OCI-LY3 (cell line): ENCODE measurements around the gene PHTF2.
A peak's percentile ranks its signal among the peaks of the same experiment; 100 is the strongest.

Source experiments
- H2AFZ ChIP-seq: fragments of 200-600, 300-600 bp; shearing (Covaris generic); 2 replicates; pipeline ENCODE4 v1.6.0; 2014; ENCODE audit warnings: antibody characterized with exemption, low read depth, low read length
- H3K27ac ChIP-seq: fragments of 200-600, 300-600 bp; sonication (generic); 2 replicates; pipeline ENCODE4 v1.5.1; 2014; ENCODE audit warnings: mild to moderate bottlenecking, low read length, moderate library complexity, mixed read lengths
- H3K27me3 ChIP-seq: fragments of 200-600, 300-600 bp; sonication (generic); 2 replicates; pipeline ENCODE4 v1.6.1; 2014; ENCODE audit warnings: low read depth, low read length, mixed read lengths
- H3K36me3 ChIP-seq: fragments of 200-600, 300-600 bp; sonication (generic); replicated peaks from 2 replicates; pipeline ENCODE3; 2014; ENCODE audit warnings: low read depth, low read length, mixed read lengths
- H3K4me1 ChIP-seq: fragments of 300-600, 200-600 bp; sonication (generic); 2 replicates; pipeline ENCODE4 v1.6.1; 2014; ENCODE audit warnings: low read length, mixed read lengths
- H3K4me2 ChIP-seq: fragments of 200-600, 300-600 bp; sonication (generic); 2 replicates; pipeline ENCODE4 v1.6.1; 2014; ENCODE audit warnings: low read length, mixed read lengths
- H3K4me3 ChIP-seq: fragments of 300-600, 200-600 bp; sonication (generic); 2 replicates; pipeline ENCODE4 v1.5.1; 2014; ENCODE audit warnings: antibody characterized with exemption, mild to moderate bottlenecking, low read length, moderate library complexity
- H3K79me2 ChIP-seq: fragments of 300-600, 200-600 bp; shearing (Covaris generic); 2 replicates; pipeline ENCODE4 v1.6.1; 2014; ENCODE audit warnings: mild to moderate bottlenecking, low read length, mixed read lengths
- H3K9ac ChIP-seq: fragments of 300-600, 200-600 bp; shearing (Covaris generic); 2 replicates; pipeline ENCODE4 v1.6.0; 2014; ENCODE audit warnings: mild to moderate bottlenecking, low read length, moderate library complexity
- H3K9me3 ChIP-seq: fragments of 200-600, 300-600 bp; shearing (Covaris generic); 2 replicates; pipeline ENCODE4 v1.6.1; 2014; ENCODE audit warnings: low read length, mixed read lengths; ENCODE audit not compliant: insufficient read depth
- H4K20me1 ChIP-seq: fragments of 200-600, 300-600 bp; sonication (generic); 2 replicates; pipeline ENCODE4 v1.6.1; 2016; ENCODE audit warnings: low read length, mixed read lengths; ENCODE audit not compliant: insufficient read depth
- CTCF ChIP-seq: fragments of 200-600, 300-600 bp; sonication (generic); IDR thresholded peaks from 2 replicates; pipeline ENCODE4 v1.5.1; 2014; ENCODE audit warnings: antibody characterized with exemption, low read length, low read depth
- EZH2phosphoT487 ChIP-seq: fragments of 200-600 bp; shearing (Covaris generic); IDR thresholded peaks from 2 replicates; pipeline ENCODE4 v1.6.1; 2018; ENCODE audit warnings: antibody characterized with exemption, mixed run types, low read depth

PHTF2 gene

DNA sequence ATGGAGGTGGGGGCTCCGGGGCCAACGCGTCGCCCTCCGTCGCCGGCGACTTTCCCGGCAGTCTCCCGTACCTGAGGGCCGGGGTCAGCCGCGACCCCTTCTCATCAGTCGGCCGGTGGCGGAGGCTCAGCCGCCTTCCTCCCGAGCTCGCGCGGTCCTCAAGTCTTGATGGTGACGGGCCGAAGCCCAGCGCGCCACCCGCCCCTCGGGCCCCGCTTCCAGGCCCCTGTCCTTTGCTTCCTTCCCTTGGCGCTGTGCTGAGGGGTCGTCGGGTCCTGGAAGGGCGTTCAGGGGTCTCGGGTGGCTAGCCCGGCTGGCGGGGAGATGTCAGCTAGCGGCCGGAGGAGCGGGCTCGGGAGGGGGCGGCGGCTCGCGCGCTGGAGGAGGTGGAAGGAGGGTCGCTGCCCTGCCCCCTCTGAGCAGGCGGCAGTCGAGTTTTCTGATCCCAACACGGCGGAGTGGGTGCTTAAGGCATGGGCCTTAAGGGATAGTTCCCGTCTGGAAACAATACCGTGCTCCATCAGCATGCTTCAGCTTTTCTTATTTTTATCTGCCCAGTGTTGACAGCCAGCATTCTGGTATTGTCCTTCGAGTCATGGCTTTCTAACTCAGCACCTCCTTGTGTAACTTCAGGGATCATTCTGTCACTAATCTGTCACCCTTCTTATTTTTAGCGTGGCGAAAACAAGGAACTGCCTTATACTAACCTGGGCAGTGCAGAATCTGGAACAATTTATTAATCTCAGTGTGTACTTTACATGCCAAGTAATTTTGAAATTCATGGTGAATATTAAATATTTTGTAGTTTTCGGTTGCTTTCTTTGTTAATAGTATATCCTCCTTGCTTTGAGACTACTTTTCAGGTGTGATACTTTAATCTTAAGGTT lies 748 bp downstream of the PHTF2 start:
- Histone ChIP-seq H3K9me3 (no peaks in the 10 kb centered on the region), H2AFZ (peak overlapping the region; percentile 91; the same call in 1 of the 2 replicates), H3K4me1 (peaks cover 26% of the 10 kb centered on the region), H3K4me3 (peak overlapping the region; percentile 96), H3K79me2 (peaks cover 51% of the 10 kb centered on the region), H3K4me2 (peak overlapping the region; percentile 86), H3K9ac (peak overlapping the region; percentile 90), H3K36me3 (peaks cover 4% of the 10 kb centered on the region), H3K27me3 (no peaks in the 10 kb centered on the region), H4K20me1 (peaks cover 21% of the 10 kb centered on the region; the same call in 1 of the 2 replicates), H3K27ac (peak overlapping the region; percentile 65)
- TF ChIP-seq EZH2phosphoT487, result no peak
- TF ChIP-seq CTCF, result no peak

- Histone ChIP-seq H3K4me3 (peak overlapping the region; percentile 96), H3K9me3 (no peaks in the 10 kb centered on the region), H3K4me1 (peaks cover 26% of the 10 kb centered on the region), H3K79me2 (peaks cover 60% of the 10 kb centered on the region), H2AFZ (no peak overlapping the region), H4K20me1 (peaks cover 21% of the 10 kb centered on the region; the same call in 1 of the 2 replicates), H3K27ac (no peak overlapping the region), H3K9ac (peak overlapping the region; percentile 90), H3K4me2 (peak overlapping the region; percentile 86), H3K27me3 (no peaks in the 10 kb centered on the region), H3K36me3 (peaks cover 9% of the 10 kb centered on the region)
- no peak for TF ChIP-seq EZH2phosphoT487
- no peak for TF ChIP-seq CTCF
These were observed 1.6 kb downstream of the PHTF2 start for GRCh38 chr7:77800158-77800557.

- no peak overlapping the region for H3K9ac ChIP-seq
- H3K27me3 ChIP-seq, result no peaks in the 10 kb centered on the region
- H3K4me1 ChIP-seq, result peaks cover 26% of the 10 kb centered on the region
- H3K9me3 ChIP-seq, result no peaks in the 10 kb centered on the region
- peaks cover 11% of the 10 kb centered on the region for H3K36me3 ChIP-seq
- no peak overlapping the region for H3K27ac ChIP-seq
- TF ChIP-seq EZH2phosphoT487, result no peak
- no peak for TF ChIP-seq CTCF
- no peak overlapping the region for H2AFZ ChIP-seq
- no peak overlapping the region for H3K4me3 ChIP-seq
- H3K79me2 ChIP-seq, result peaks cover 65% of the 10 kb centered on the region
- H3K4me2 ChIP-seq, result no peak overlapping the region
- H4K20me1 ChIP-seq, result peaks cover 21% of the 10 kb centered on the region; the same call in 1 of the 2 replicates
These were observed 2.2 kb downstream of the PHTF2 start for GRCh38 chr7:77800730-77801129.

GRCh38 chr7:77802557-77803405 lies 4.2 kb downstream of the PHTF2 start:
- TF ChIP-seq EZH2phosphoT487 (no peak), CTCF (no peak)
- H3K4me2 ChIP-seq, result no peak overlapping the region
- no peak overlapping the region for H3K27ac ChIP-seq
- H3K27me3 ChIP-seq, result no peaks in the 10 kb centered on the region
- peaks cover 15% of the 10 kb centered on the region for H3K4me1 ChIP-seq
- peaks cover 21% of the 10 kb centered on the region; the same call in 1 of the 2 replicates for H4K20me1 ChIP-seq
- peaks cover 26% of the 10 kb centered on the region for H3K36me3 ChIP-seq
- no peak overlapping the region for H3K9ac ChIP-seq
- no peak overlapping the region for H2AFZ ChIP-seq
- no peak overlapping the region for H3K4me3 ChIP-seq
- H3K9me3 ChIP-seq, result peaks cover 13% of the 10 kb centered on the region
- H3K79me2 ChIP-seq, result peaks cover 74% of the 10 kb centered on the region
